HG03108 (cell line): ENCODE results near the gene IFT74.
"Not testable (repeated sequence)": the region's sequence is repeated elsewhere in the genome, so short reads cannot be mapped to it uniquely, and the experiment has no call there.

Experiments
- ATAC-seq: cut with Tn5 transposase; IDR thresholded peaks from one replicate; pipeline ENCODE4 v1.9.1; 2021; ENCODE audit warnings: moderate library complexity; ENCODE audit not compliant: unreplicated experiment

The IFT74 gene

DNA sequence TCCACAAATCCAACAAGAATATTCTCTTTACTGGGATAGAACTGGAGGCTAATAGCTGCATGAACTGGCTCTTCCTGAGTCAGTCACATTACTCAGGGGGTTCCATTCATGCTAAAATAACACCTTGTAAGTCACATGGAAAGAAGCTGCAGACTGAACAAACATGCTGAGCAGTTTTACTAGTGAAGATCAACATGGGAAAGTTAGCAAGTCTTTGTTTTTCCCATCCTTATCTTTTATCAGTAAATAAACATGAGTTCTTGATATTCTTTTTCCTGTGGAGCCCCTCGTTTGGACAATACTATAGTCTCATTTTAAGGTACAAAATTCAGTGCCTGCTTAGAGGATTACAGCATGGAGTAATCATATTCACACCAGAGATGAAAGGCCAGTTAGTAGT, 109.1 kb downstream of the IFT74 start:
- ATAC-seq = no peak

- ATAC-seq = no peak
Measured at GRCh38 chr9:27073841-27074728, 117.9 kb downstream of the IFT74 start.

- no peak for ATAC-seq
Measured at GRCh38 chr9:27078685-27079084, 122.5 kb downstream of the IFT74 start.

DNA sequence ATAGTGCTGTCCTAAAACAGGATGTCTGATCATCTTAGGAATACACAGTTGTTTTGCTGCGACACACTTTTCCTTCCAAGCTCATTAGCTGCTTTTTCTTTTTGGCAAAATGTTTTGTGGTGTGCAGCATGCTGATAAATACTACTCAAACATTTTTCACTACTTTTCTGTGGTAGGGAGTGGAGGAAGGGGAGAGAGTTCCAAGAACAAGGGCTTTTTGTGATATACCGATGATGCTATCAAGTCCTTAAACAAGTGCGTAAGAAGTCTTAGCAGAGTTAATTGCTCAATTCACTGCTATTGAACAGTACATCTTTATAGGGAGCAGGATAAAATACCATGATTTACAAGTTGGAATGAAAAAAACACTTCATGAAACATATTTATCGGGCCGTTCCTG, 129.2 kb downstream of the IFT74 start:
- ATAC-seq = no peak

GRCh38 chr9:27086818-27087680, 130.8 kb downstream of the IFT74 start:
- ATAC-seq = no peak

GRCh38 chr9:27088981-27089380, 132.8 kb downstream of the IFT74 start:
- no peak for ATAC-seq

GRCh38 chr9:27089706-27090105, 133.5 kb downstream of the IFT74 start:
- ATAC-seq = no peak

- ATAC-seq = no peak
Measured at GRCh38 chr9:27090231-27090630, 134.0 kb downstream of the IFT74 start.

DNA sequence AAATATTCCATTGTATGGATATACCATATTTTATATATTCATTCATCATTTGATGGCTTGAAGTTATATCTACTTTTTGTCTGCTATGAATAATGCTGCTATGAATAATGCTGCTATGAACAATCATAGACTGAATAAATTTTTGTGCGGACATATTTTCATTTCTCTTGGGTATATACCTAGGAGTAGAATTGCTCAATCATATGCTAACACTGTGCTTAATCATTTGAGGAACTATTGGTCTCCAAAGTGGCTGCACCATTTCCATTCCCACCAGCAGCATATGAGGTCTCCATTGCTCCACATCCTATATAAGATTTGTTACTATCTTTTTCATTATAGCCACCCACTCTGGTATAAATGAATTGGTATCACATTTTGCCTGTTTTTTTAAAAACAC, 134.5 kb downstream of the IFT74 start:
- ATAC-seq = no peak

GRCh38 chr9:27092496-27092895, 136.3 kb downstream of the IFT74 start:
- not testable (repeated sequence) for ATAC-seq

- ATAC-seq = not testable (repeated sequence)
Measured at GRCh38 chr9:27093384-27094067, 137.3 kb downstream of the IFT74 start.

GRCh38 chr9:27094640-27095298, 138.6 kb downstream of the IFT74 start:
- no peak for ATAC-seq

- no peak for ATAC-seq
Measured at GRCh38 chr9:27107241-27107640, 151.0 kb downstream of the IFT74 start.

GRCh38 chr9:27108981-27109541, 152.8 kb downstream of the IFT74 start, which contains the start of gene TEK:
Gene TEK (plus strand): TSS chr9:27109225. CDS start chr9:27109591, 366 bp downstream.
- no peak for ATAC-seq

DNA sequence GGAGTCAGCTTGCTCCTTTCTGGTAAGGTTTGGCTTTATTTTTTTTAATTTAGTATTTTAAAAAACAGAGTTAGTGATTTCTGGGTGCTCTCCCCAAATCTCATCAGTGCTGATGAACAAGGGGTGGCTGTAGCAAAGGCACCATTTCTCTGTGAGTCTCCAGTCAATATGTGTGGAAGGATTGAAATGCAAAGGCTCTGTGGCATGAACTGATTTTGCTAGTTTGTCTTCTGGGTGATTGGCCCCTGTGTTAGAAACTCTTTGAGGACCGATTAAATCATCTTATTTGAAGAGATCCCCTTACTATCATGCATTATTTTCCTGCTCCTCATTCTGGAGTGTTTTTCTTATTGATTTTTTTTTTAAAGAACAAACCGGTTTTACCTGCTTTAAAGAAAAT, 153.4 kb downstream of the IFT74 start:
- no peak for ATAC-seq

DNA sequence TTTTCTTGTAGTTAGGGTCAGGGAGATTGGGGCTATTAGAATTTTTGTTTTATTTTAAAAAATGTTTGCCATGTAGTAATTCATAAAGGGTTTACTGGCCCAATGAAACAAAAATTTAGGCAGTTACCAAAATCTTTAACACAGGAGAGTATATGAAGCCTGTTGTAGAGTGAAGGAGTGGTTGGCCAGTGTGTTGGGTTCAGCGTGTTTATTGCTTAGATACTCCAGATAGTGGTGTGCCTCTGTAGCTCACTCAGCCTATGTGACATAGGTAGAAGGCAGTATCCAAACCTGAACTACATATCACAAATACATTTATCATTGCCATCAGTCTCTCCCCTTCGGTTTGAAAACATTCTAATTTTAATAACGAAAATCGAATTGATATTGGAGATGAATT, 154.0 kb downstream of the IFT74 start:
- ATAC-seq = no peak

DNA sequence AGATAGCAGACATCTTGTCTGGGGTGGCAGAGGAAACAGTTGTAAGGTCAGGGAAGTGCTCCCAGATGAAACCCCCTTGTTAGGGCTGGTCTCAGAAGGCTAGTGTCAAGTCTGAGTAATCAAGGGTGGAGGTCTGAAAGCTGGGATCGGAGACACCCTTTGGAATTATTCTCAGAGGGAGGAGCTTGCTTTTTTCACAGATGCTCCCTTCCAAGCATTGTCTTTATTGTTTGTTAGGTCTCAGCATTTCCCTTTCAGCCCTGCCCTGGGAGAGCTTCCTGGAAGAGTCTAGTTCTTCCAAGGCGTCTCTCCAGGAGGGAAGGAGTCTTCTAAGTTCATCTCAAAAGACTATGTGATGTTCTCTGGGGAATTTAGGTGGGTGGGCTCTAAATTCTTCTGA, 156.0 kb downstream of the IFT74 start:
- ATAC-seq = no peak
